ENCODE measurements around the gene RBFOX1. TPM values are rescaled to one million over a fixed set of nuclear protein-coding genes. Genes with fewer than 3 reads are reported as not detected.

Gene RBFOX1
- polyA plus RNA-seq, 1 experiment, result not detected

DNA sequence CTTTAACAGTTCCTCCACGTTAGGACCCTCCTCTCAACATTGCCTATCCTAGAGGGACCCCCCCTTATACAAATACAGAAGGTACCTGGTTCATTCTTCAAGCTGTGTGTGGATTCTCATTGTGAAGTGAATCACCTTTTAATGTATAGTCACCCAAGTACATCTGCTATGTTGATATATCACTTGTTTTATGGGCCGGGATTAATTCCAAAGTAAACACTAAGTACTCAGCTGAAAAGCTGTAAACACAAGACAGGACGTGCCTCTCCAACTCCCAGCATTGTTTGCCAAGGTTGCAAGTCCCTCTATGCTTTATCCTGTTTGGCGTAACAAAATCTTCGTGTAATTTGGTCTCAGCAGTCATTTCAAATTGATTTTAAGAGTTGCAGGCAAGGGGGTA, 123.6 kb downstream of the RBFOX1 start:
- CTCF ChIA-PET, result no interaction called here
- no peaks in the 10 kb centered on the region for H3K27me3 ChIP-seq (ENCODE audit: control insufficient read depth, insufficient read depth, low read length)
- POLR2A ChIA-PET, result no interaction called here
- DNase-seq (ENCODE audit: low read depth, low spot score), result no peak
- H3K9me3 ChIP-seq (ENCODE audit: control insufficient read depth, insufficient read depth, low read length), result peaks cover 28% of the 10 kb centered on the region
- no peak overlapping the region for H3K27ac ChIP-seq (ENCODE audit: low read depth, low read length)
- H3K4me3 ChIP-seq (ENCODE audit: low read depth, low read length), result no peak overlapping the region
- TF ChIP-seq, protein P1, sequence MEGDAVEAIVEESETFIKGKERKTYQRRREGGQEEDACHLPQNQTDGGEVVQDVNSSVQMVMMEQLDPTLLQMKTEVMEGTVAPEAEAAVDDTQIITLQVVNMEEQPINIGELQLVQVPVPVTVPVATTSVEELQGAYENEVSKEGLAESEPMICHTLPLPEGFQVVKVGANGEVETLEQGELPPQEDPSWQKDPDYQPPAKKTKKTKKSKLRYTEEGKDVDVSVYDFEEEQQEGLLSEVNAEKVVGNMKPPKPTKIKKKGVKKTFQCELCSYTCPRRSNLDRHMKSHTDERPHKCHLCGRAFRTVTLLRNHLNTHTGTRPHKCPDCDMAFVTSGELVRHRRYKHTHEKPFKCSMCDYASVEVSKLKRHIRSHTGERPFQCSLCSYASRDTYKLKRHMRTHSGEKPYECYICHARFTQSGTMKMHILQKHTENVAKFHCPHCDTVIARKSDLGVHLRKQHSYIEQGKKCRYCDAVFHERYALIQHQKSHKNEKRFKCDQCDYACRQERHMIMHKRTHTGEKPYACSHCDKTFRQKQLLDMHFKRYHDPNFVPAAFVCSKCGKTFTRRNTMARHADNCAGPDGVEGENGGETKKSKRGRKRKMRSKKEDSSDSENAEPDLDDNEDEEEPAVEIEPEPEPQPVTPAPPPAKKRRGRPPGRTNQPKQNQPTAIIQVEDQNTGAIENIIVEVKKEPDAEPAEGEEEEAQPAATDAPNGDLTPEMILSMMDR (IDR thresholded peaks at IDR 0.05; ENCODE audit: low read depth, low read length), result no peak

DNA sequence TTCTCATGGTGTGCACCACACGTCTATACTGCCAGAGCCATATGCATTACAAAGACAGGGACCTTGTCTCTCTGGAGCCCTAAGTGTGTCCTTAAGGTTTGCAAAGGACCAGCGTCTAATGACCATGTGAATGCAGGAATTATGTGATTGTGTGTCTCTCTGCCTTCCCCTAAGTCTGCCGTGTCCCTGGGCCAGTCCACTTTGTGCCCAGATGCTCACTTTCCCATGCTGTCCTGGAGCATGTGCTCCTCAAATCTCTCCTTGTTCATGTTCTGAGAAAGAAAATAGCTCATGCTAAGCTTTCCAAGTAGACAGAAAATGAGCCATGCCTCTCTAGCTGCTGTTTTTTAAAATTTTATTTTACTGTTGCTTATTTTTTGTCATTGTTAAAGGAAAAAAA, 125.5 kb downstream of the RBFOX1 start:
- Histone ChIP-seq H3K4me3 (ENCODE audit: low read depth, low read length) (no peak overlapping the region), H3K27ac (ENCODE audit: low read depth, low read length) (no peak overlapping the region), H3K27me3 (ENCODE audit: control insufficient read depth, insufficient read depth, low read length) (no peaks in the 10 kb centered on the region), H3K9me3 (ENCODE audit: control insufficient read depth, insufficient read depth, low read length) (peaks cover 38% of the 10 kb centered on the region)
- TF ChIP-seq, protein P1 (IDR thresholded peaks at IDR 0.05; ENCODE audit: low read depth, low read length), result no peak
- ChIA-PET POLR2A (no interaction called here), CTCF (no interaction called here)
- DNase-seq (ENCODE audit: low read depth, low spot score), result no peak

DNA sequence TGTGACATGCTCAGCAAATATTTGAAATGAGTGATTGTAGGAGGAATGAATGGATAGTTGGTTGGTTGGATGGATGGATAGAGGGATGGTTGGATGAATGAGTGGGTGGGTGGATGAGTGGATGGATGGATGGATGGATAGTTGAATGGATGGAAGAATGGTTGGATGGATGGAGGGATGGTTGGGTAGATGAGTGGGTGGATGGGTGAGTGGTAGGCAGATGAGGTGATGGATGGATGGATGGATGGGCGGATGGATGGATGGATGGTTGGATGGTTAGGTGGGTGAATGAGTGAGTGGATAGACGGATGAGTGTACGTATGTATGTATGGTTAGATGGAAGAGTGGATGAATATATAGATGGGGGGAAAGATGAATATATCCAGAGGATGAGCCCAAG, 137.7 kb downstream of the RBFOX1 start:
- ChIA-PET CTCF (no interaction called here), POLR2A (no interaction called here)
- H3K27ac ChIP-seq (ENCODE audit: low read depth, low read length), result no peak overlapping the region
- TF ChIP-seq, protein P1 (IDR thresholded peaks at IDR 0.05; ENCODE audit: low read depth, low read length), result no peak
- H3K27me3 ChIP-seq (ENCODE audit: control insufficient read depth, insufficient read depth, low read length), result no peaks in the 10 kb centered on the region
- no peak overlapping the region for H3K4me3 ChIP-seq (ENCODE audit: low read depth, low read length)
- DNase-seq (ENCODE audit: low read depth, low spot score), result no peak
- peaks cover 19% of the 10 kb centered on the region for H3K9me3 ChIP-seq (ENCODE audit: control insufficient read depth, insufficient read depth, low read length)

DNA sequence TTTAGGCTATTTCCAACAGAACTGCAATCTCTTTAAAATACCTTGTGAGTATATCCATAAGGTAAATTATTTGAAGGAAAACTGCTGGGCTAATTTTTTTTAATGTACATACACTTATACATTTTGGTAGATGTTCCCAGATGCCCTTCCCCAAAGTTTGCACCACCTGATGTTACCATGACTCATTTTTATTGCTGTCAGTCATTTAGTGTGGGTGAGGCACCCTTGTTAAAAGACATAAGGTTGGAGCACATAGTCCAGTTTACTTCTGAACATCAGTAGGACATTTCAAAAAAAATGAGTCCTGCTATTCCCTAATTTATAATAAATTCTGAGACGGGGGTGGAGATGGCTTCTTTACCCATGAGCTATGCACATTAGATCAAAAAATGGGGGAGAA, 138.6 kb downstream of the RBFOX1 start:
- TF ChIP-seq, protein P1 (IDR thresholded peaks at IDR 0.05; ENCODE audit: low read depth, low read length), result no peak
- Histone ChIP-seq H3K27me3 (ENCODE audit: control insufficient read depth, insufficient read depth, low read length) (no peaks in the 10 kb centered on the region), H3K9me3 (ENCODE audit: control insufficient read depth, insufficient read depth, low read length) (peaks cover 26% of the 10 kb centered on the region), H3K27ac (ENCODE audit: low read depth, low read length) (no peak overlapping the region), H3K4me3 (ENCODE audit: low read depth, low read length) (no peak overlapping the region)
- POLR2A ChIA-PET, result no interaction called here
- DNase-seq (ENCODE audit: low read depth, low spot score), result no peak
- CTCF ChIA-PET, result no interaction called here

DNA sequence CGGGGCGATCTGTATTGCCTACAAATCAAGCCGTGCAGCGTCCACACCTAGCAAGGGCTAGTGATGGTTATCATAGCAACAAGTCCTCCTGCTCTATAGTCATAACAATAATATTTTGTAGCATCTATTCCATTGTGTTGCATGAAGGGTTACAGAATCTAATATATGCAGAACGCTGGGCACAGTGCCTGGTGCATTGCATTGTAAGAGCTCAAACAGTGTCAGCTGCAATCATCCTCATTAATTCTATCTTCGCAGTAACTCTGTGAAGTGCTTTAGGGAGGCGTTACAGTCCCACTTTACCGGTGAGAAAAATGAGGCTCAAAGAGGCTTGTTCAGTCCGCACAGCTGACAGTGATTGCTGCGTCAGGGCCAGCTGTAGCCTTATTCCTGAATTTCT, 149.4 kb downstream of the RBFOX1 start:
- Histone ChIP-seq H3K27me3 (ENCODE audit: control insufficient read depth, insufficient read depth, low read length) (no peaks in the 10 kb centered on the region), H3K27ac (ENCODE audit: low read depth, low read length) (no peak overlapping the region), H3K9me3 (ENCODE audit: control insufficient read depth, insufficient read depth, low read length) (peaks cover 33% of the 10 kb centered on the region), H3K4me3 (ENCODE audit: low read depth, low read length) (no peak overlapping the region)
- POLR2A ChIA-PET, result no interaction called here
- TF ChIP-seq, protein P1 (IDR thresholded peaks at IDR 0.05; ENCODE audit: low read depth, low read length), result no peak
- CTCF ChIA-PET, result no interaction called here
- no peak for DNase-seq (ENCODE audit: low read depth, low spot score)
